Naive thymus-derived CD4-positive, alpha-beta T cell (primary cell): ENCODE measurements around the gene EPB41L1. TPM values are rescaled to one million over a fixed set of nuclear protein-coding genes. Genes with fewer than 3 reads are reported as not detected.

Source experiments
- ATAC-seq: fragments of 150-1000 bp; cut with Tn5 transposase; 2 replicates; pipeline ENCODE4 v1.10.0; 2021; ENCODE audit warnings: mild to moderate bottlenecking, moderate library complexity
- CTCF ChIA-PET: fragments of 350-600 bp; sonication (Branson Sonifier 250); formaldehyde crosslinking; loops from one replicate; lab custom pipeline; 2021; ENCODE audit warnings: antibody characterized with exemption; lab: Charles Lee
- POLR2A ChIA-PET: fragments of 350-600 bp; sonication (Branson Sonifier 250); formaldehyde crosslinking; loops from one replicate; lab custom pipeline; 2021; ENCODE audit warnings: antibody characterized with exemption, inconsistent platforms; lab: Charles Lee
- DNase-seq, 9 donors: peaks; one replicate each; pipeline versions ENCODE4 v3.0.0 to v3.0.0-alpha.2; 2020 to 2022; ENCODE audit warnings: mixed read lengths in 1 of 9
- H3K27ac ChIP-seq: one replicate; pipeline ENCODE4 v1.7.0; 2013; ENCODE audit warnings: mild to moderate bottlenecking, low read depth, low read length, moderate library complexity
- H3K27me3 ChIP-seq, 2 donors: one replicate each; pipeline ENCODE4 v1.7.0; 2013; ENCODE audit warnings: low read length in 2 of 2, mild to moderate bottlenecking in 2 of 2, moderate library complexity in 2 of 2; ENCODE audit not compliant: control insufficient read depth in 2 of 2, insufficient read depth in 2 of 2
- H3K36me3 ChIP-seq, 3 experiments: 1 replicate in 2 of 3; 2 replicates in 1 of 3; pipeline ENCODE4 v1.7.0; 2013; ENCODE audit warnings: low read length in 3 of 3, mild to moderate bottlenecking in 3 of 3, moderate library complexity in 1 of 3; ENCODE audit not compliant: insufficient read depth in 3 of 3, control insufficient read depth in 2 of 3
- H3K4me1 ChIP-seq, 2 donors: one replicate each; pipeline ENCODE4 v1.7.0; 2013; ENCODE audit warnings: low read length in 2 of 2, mild to moderate bottlenecking in 2 of 2, moderate library complexity in 1 of 2; ENCODE audit not compliant: control insufficient read depth in 2 of 2, insufficient read depth in 2 of 2
- H3K4me3 ChIP-seq: 2 replicates; pipeline ENCODE4 v1.7.0; 2013; ENCODE audit warnings: mild to moderate bottlenecking, low read length
- H3K9me3 ChIP-seq, 3 experiments: 1 replicate in 2 of 3; 2 replicates in 1 of 3; pipeline ENCODE4 v1.7.0; 2013; ENCODE audit warnings: low read length in 3 of 3; ENCODE audit not compliant: control insufficient read depth in 2 of 3
- H3K27ac Mint-ChIP-seq, 9 donors: one replicate each; pipeline ENCODE4 v1.8.0; 2020 to 2022; ENCODE audit warnings: mixed read lengths in 9 of 9, mild to moderate bottlenecking in 8 of 9, moderate library complexity in 5 of 9, inconsistent platforms in 2 of 9
- H3K27me3 Mint-ChIP-seq, 5 donors: one replicate each; pipeline ENCODE4 v1.8.0; 2021 to 2022; ENCODE audit warnings: mixed read lengths in 5 of 5, mild to moderate bottlenecking in 1 of 5
- H3K36me3 Mint-ChIP-seq, 5 donors: one replicate each; pipeline ENCODE4 v1.8.0; 2020 to 2022; ENCODE audit warnings: mixed read lengths in 5 of 5, mild to moderate bottlenecking in 3 of 5, inconsistent platforms in 1 of 5
- H3K4me1 Mint-ChIP-seq, 7 donors: one replicate each; pipeline ENCODE4 v1.8.0; 2020 to 2022; ENCODE audit warnings: mixed read lengths in 7 of 7, mild to moderate bottlenecking in 3 of 7, inconsistent platforms in 1 of 7
- H3K4me3 Mint-ChIP-seq, 10 donors: one replicate each; pipeline ENCODE4 v1.8.0; 2020 to 2022; ENCODE audit warnings: mild to moderate bottlenecking in 10 of 10, mixed read lengths in 10 of 10, moderate library complexity in 6 of 10, inconsistent platforms in 2 of 10
- H3K9me3 Mint-ChIP-seq, 11 donors: one replicate each; pipeline ENCODE4 v1.8.0; 2020 to 2022; ENCODE audit warnings: mixed read lengths in 11 of 11, mild to moderate bottlenecking in 4 of 11, inconsistent platforms in 1 of 11, moderate library complexity in 1 of 11
- intact Hi-C, 2 donors: fragments of 100-400 bp; cut with micrococcal nuclease; formaldehyde crosslinking; loops; one replicate each; pipeline ENCODE4 v1.15.1; 2023
- polyA plus RNA-seq, 2 donors: library from polyadenylated mRNA; unstranded; fragments of 300-500 nt; fragmentation: Illumina TruSeq; gene quantifications; one replicate each; pipeline ENCODE4 v1.2.3, GENCODE V29; 2021
- total RNA-seq, 6 experiments: library from RNA in 5 of 6; stranded (reverse) in 5 of 6; gene quantifications; 1 replicate in 5 of 6; 2 replicates in 1 of 6; pipeline ENCODE4 v1.2.3 and lab custom pipeline; 2021 to 2026

The EPB41L1 gene
- total and polyA plus RNA-seq, 7 experiments from 2014 or later: 0.05 to 0.81 (median 0.66) TPM; not detected in 2

DNA sequence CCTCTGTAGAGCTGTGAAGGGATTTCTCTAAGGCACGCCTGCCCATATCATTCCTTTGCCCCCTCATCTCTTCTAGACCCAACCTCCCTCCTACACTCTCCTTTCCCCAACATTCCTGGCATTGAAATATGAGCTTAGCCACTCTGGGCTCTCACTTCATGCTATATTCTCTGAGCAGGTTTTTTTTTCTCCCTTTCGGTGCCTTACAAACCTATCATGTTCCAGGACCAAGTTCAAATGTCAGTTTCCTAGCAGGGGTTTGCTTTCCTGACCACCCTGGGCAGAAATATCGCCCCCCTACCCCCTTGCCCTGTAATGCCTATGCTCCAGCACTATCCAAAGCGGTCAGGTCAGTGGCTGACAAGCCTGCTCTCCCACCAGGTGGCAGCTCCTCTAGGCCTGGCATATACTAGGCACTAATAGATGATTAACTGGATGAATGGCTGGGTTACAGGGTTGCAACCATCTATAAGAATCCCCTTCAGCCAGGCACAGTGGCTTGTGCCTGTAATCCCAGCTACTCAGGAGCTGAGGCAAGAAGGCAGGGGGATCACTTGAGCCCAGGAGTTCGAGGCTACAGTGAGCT is 56.0 kb downstream of the EPB41L1 start:
- H3K4me1 ChIP-seq: no peaks in the 10 kb centered on the region
- ChIA-PET CTCF (interaction anchor here (0.6 kb wide), 1 partner anchor 9 kb away, joined by 4 read pairs; no protein-coding TSS in a partner anchor), POLR2A (interaction anchor here (0.6 kb wide), 1 partner anchor 1493 kb away, joined by 3 read pairs; no protein-coding TSS in a partner anchor)
- ATAC-seq (no peak), DNase-seq (no peak)
- no peak overlapping the region for H3K27ac ChIP-seq
- no peaks in the 10 kb centered on the region for H3K9me3 Mint-ChIP-seq
- no peaks in the 10 kb centered on the region for H3K36me3 Mint-ChIP-seq
- H3K4me1 Mint-ChIP-seq: no peaks in the 10 kb centered on the region
- intact Hi-C loops: no loop called here
- H3K4me3 Mint-ChIP-seq: no peak overlapping the region
- no peaks in the 10 kb centered on the region for H3K27me3 ChIP-seq
- H3K4me3 ChIP-seq: no peak overlapping the region
- no peaks in the 10 kb centered on the region for H3K36me3 ChIP-seq
- H3K27ac Mint-ChIP-seq: peak overlapping the region in 1 of 9 donors; percentile 13
- peaks cover 0 to 4% (median 0%) of the 10 kb centered on the region in 5 donors for H3K27me3 Mint-ChIP-seq
- H3K9me3 ChIP-seq: no peaks in the 10 kb centered on the region

DNA sequence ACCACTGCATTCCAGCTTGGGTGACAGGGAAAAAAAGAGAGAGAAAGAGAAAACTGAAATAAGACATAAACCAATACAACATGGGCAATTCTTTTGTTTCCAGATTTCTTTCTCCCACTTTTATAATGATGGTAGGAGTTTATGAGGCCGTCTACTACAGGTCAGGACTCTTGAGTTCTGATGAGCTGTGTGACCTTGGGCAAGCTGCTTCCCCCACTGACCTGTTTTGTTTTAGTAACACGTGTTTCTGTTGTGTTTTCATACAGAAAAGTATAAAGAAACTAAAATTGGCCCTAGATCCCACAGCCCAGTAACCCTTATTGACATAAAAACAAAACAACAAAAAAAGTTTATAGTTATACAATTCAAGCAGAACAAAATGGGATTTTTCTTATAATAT is 58.8 kb downstream of the EPB41L1 start:
- ATAC-seq (no peak), DNase-seq (no peak)
- no peaks in the 10 kb centered on the region for H3K27me3 ChIP-seq
- no peaks in the 10 kb centered on the region for H3K9me3 ChIP-seq
- ChIA-PET CTCF (interaction anchor here (0.7 to 2.7 kb wide), 4 partner anchors 10 to 226 kb away, joined by 3 to 15 read pairs (median 3); no protein-coding TSS in a partner anchor), POLR2A (interaction anchor here (0.6 kb wide), 1 partner anchor 99 kb away, joined by 3 read pairs; no protein-coding TSS in a partner anchor)
- H3K9me3 Mint-ChIP-seq: no peaks in the 10 kb centered on the region
- intact Hi-C loops: no loop called here
- no peak overlapping the region for H3K27ac Mint-ChIP-seq
- no peaks in the 10 kb centered on the region for H3K36me3 Mint-ChIP-seq
- no peaks in the 10 kb centered on the region for H3K4me1 ChIP-seq
- no peaks in the 10 kb centered on the region for H3K36me3 ChIP-seq
- H3K4me1 Mint-ChIP-seq: no peaks in the 10 kb centered on the region
- H3K4me3 Mint-ChIP-seq: no peak overlapping the region
- no peak overlapping the region for H3K27ac ChIP-seq
- H3K4me3 ChIP-seq: no peak overlapping the region
- H3K27me3 Mint-ChIP-seq: peaks cover 0 to 6% (median 0%) of the 10 kb centered on the region in 5 donors

DNA sequence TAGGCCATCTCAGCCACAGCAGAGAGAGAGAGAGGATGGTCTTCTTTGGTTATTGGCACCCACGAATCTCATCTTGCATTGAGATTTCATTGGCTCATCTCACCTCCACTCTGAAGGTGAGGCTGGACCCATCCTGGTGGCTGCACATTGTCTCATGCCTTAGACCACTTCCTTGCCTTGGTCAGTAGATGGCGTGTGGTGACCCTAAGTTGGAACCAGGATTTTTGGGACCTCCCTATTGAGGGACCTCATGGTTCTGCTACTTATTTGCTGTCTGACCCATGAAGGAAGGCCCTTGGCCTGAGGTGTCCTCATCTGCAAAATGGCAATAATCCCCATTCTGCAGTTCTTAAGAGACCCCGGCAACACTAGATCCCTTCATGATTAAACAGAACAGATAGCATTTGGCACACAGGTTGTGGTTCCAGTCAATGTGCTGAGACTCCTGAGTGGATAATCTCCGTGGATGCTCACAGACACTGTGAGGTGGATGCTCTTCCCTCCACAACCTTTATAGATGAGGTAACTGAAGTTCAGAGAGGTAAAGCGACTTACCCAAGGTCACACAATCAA is 60.2 kb downstream of the EPB41L1 start:
- Mint-ChIP-seq H3K27me3 (peaks cover 0 to 6% (median 0%) of the 10 kb centered on the region in 5 donors), H3K9me3 (no peaks in the 10 kb centered on the region), H3K4me3 (no peak overlapping the region), H3K27ac (no peak overlapping the region), H3K4me1 (no peaks in the 10 kb centered on the region), H3K36me3 (no peaks in the 10 kb centered on the region)
- ATAC-seq: peak; percentile 42
- no peaks in the 10 kb centered on the region for H3K27me3 ChIP-seq
- DNase-seq: peak in 1 of 9 donors; percentile 18
- H3K36me3 ChIP-seq: no peaks in the 10 kb centered on the region
- intact Hi-C loops: loop anchor here (1.0 kb wide), 2 partner anchors 225 to 540 kb away; no protein-coding TSS in a partner anchor
- no peaks in the 10 kb centered on the region for H3K9me3 ChIP-seq
- H3K27ac ChIP-seq: no peak overlapping the region
- ChIA-PET POLR2A (no interaction called here), CTCF (interaction anchor here (0.7 to 2.7 kb wide), 2 partner anchors 14 to 225 kb away, joined by 3 to 15 read pairs; no protein-coding TSS in a partner anchor)
- no peaks in the 10 kb centered on the region for H3K4me1 ChIP-seq
- no peak overlapping the region for H3K4me3 ChIP-seq

- ChIA-PET POLR2A (no interaction called here), CTCF (interaction anchor here (1.0 to 1.1 kb wide), 3 partner anchors 13 to 19 kb away, joined by 3 to 4 read pairs (median 3); no protein-coding TSS in a partner anchor)
- Histone ChIP-seq H3K9me3 (no peaks in the 10 kb centered on the region), H3K36me3 (no peaks in the 10 kb centered on the region), H3K27me3 (no peaks in the 10 kb centered on the region), H3K4me3 (no peak overlapping the region), H3K4me1 (no peaks in the 10 kb centered on the region), H3K27ac (no peak overlapping the region)
- Mint-ChIP-seq H3K9me3 (no peaks in the 10 kb centered on the region), H3K4me3 (no peak overlapping the region), H3K27me3 (peaks cover 0 to 8% (median 0%) of the 10 kb centered on the region in 5 donors), H3K36me3 (no peaks in the 10 kb centered on the region), H3K4me1 (no peaks in the 10 kb centered on the region), H3K27ac (no peak overlapping the region)
- no peak for ATAC-seq
- no peak for DNase-seq
- intact Hi-C loops: no loop called here
Observed at GRCh38 chr20:36215778-36216177, 61.2 kb downstream of the EPB41L1 start.

DNA sequence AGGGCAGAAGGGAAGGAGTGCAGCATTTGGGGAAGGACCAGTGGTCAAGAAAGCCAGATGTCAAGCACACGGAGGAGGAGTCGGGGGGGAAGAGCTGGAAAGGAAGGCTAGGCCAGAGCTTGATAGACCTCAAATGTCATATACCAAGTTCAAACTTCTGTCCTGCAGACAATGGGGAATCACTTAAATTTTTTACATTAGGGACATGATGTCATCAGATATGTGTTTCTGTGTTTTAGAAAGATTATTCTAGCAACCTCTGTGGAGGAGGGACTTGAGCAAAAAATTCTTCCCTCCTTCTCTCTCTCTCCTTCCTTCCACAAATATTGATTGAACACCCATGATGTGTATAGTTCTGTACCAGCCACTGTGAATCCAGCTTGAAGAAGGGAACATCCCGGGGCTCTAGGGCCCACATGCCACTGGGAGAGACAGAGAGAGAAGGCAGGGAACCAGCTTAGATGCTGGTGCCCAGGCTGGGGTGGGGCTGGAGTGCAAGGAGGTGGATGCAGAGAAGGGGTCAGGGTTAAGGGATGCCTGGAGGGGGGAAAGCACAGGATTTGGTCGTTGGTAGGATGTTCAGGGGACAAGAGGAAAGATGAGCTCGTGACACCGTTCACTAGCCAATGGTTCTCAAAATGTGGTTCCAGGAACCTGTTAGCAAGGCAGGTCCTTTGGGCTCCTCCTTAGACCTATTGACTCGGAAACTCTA is 61.9 kb downstream of the EPB41L1 start:
- Mint-ChIP-seq H3K4me1 (no peaks in the 10 kb centered on the region), H3K36me3 (no peaks in the 10 kb centered on the region), H3K27me3 (peaks cover 0 to 8% (median 0%) of the 10 kb centered on the region in 5 donors), H3K27ac (no peak overlapping the region), H3K9me3 (no peaks in the 10 kb centered on the region), H3K4me3 (no peak overlapping the region)
- Histone ChIP-seq H3K27ac (no peak overlapping the region), H3K4me1 (no peaks in the 10 kb centered on the region), H3K4me3 (no peak overlapping the region), H3K27me3 (no peaks in the 10 kb centered on the region), H3K36me3 (no peaks in the 10 kb centered on the region), H3K9me3 (no peaks in the 10 kb centered on the region)
- CTCF ChIA-PET: interaction anchor here (1.0 to 1.7 kb wide), 4 partner anchors 9 to 20 kb away, joined by 3 to 5 read pairs (median 4); no protein-coding TSS in a partner anchor
- DNase-seq (no peak), ATAC-seq (no peak)
- POLR2A ChIA-PET: no interaction called here
- intact Hi-C loops: no loop called here

DNA sequence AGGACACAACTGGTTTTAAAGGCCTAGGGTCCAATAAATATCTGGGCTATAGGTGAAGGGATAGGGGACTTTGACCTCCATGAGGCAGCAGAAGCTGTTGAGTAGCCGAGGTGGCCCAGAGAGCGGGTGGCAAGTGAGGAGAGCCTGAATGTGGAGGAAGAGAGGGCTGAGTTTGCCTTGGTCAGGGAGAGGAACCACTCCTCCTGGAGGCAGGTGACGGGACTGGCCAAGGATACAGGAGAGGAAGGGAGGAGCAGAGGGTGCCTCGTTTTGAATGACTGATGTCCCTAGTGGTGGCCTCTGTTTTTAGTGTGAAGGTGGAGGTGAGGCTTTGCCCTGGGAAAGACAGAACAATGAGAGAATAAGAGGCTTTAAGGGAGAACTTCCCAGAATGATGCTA is 62.7 kb downstream of the EPB41L1 start:
- H3K9me3 ChIP-seq: no peaks in the 10 kb centered on the region
- intact Hi-C loops: no loop called here
- H3K4me1 ChIP-seq: no peaks in the 10 kb centered on the region
- H3K4me3 ChIP-seq: no peak overlapping the region
- H3K27me3 ChIP-seq: no peaks in the 10 kb centered on the region
- Mint-ChIP-seq H3K36me3 (no peaks in the 10 kb centered on the region), H3K27me3 (peaks cover 0 to 8% (median 0%) of the 10 kb centered on the region in 5 donors), H3K27ac (peak overlapping the region in 1 of 9 donors; percentile 60), H3K9me3 (no peaks in the 10 kb centered on the region), H3K4me1 (no peaks in the 10 kb centered on the region), H3K4me3 (no peak overlapping the region)
- ChIA-PET CTCF (interaction anchor here (1.7 kb wide), 1 partner anchor 9 kb away, joined by 5 read pairs; no protein-coding TSS in a partner anchor), POLR2A (no interaction called here)
- no peak overlapping the region for H3K27ac ChIP-seq
- DNase-seq (no peak), ATAC-seq (no peak)
- H3K36me3 ChIP-seq: no peaks in the 10 kb centered on the region
